GM12878 (cell line): Measurements from ENCODE around the gene GNAI2. TPM values are rescaled to one million over a fixed set of nuclear protein-coding genes. Genes with fewer than 3 reads are reported as not detected.

ENCODE experiments used
- BRCA1 ChIP-seq: IDR thresholded peaks from 2 replicates; pipeline ENCODE4 v1.6.1; 2011; ENCODE audit warnings: low read depth, low read length, improper control_type of control experiment
- CBX5 ChIP-seq: sonication (generic); IDR thresholded peaks from 2 replicates; pipeline ENCODE4 v1.6.1; 2016; ENCODE audit warnings: low read depth, moderate library complexity, mild to moderate bottlenecking, inconsistent platforms
- CREM ChIP-seq: IDR thresholded peaks from 2 replicates; pipeline ENCODE4 v1.6.1; 2014; ENCODE audit warnings: antibody characterized with exemption, low read depth
- ESRRA ChIP-seq: IDR thresholded peaks from 2 replicates; pipeline ENCODE4 v1.6.1; 2012; ENCODE audit warnings: mild to moderate bottlenecking, low read length, improper control_type of control experiment
- FOXK2 ChIP-seq: fragments of 450-650 bp; IDR thresholded peaks from 2 replicates; pipeline ENCODE4 v1.6.1; 2017; ENCODE audit warnings: mild to moderate bottlenecking, moderate library complexity
- MEF2A ChIP-seq: IDR thresholded peaks from 2 replicates; pipeline ENCODE4 v1.6.1; 2011; ENCODE audit warnings: low read depth, mild to moderate bottlenecking, low read length, moderate library complexity; ENCODE audit not compliant: insufficient read depth
- MTA3 ChIP-seq: IDR thresholded peaks from 2 replicates; pipeline ENCODE4 v1.6.1; 2012; ENCODE audit warnings: low read length, inconsistent platforms, borderline replicate concordance
- MYB ChIP-seq: fragments of 150-350 bp; IDR thresholded peaks from 2 replicates; pipeline ENCODE4 v1.6.1; 2014; ENCODE audit warnings: mild to moderate bottlenecking, low read depth, low read length, borderline replicate concordance
- TCF12 ChIP-seq: IDR thresholded peaks from 2 replicates; pipeline ENCODE4 v1.6.1; 2011; ENCODE audit warnings: low read depth, mild to moderate bottlenecking, low read length
- TCF3 ChIP-seq: IDR thresholded peaks from 2 replicates; pipeline ENCODE4 v1.6.1; 2012; ENCODE audit warnings: low read depth, mild to moderate bottlenecking, low read length, borderline replicate concordance; ENCODE audit not compliant: insufficient read depth
- ZBTB11 ChIP-seq: fragments of 450-650 bp; formaldehyde crosslinking; IDR thresholded peaks from 2 replicates; pipeline ENCODE4 v1.5.0; 2022; ENCODE audit warnings: mild to moderate bottlenecking, missing genetic modification characterization
- ZBTB33 ChIP-seq: fragments of 450-650 bp; IDR thresholded peaks from 2 replicates; pipeline ENCODE4 v1.6.1; 2017; ENCODE audit warnings: mild to moderate bottlenecking
- polyA plus RNA-seq, 11 experiments: library from polyadenylated mRNA; depleted of rRNA in 4 of 11; unstranded in 6 of 11; stranded (reverse) in 5 of 11; fragments of >200 nt; fragmentation: Nextera tagmentation in 4 of 11; fragmentation: Illumina TruSeq in 1 of 11; extraction: Ambion mirVana in 4 of 11; extraction: Trizol in 1 of 11; gene quantifications; 1 replicate in 1 of 11; 2 replicates in 10 of 11; pipeline versions ENCODE4 v1.2.1 to v1.2.3, GENCODE V29; 2011 to 2016; ENCODE audit warnings: inconsistent platforms in 2 of 11, missing spikeins in 2 of 11, low read depth in 1 of 11
- total RNA-seq, 4 experiments: library from RNA; depleted of rRNA in 3 of 4; stranded (reverse); fragments of >200 nt in 3 of 4; fragmentation: Illumina TruSeq in 1 of 4; extraction: Trizol in 1 of 4; gene quantifications; 2 replicates each; pipeline versions ENCODE4 v1.2.1 to v1.2.3, GENCODE V29; 2013 to 2021
- TF ChIP-seq, protein P1 (sequence below): IDR thresholded peaks from 2 replicates; pipeline ENCODE4 v1.6.1; 2012; ENCODE audit warnings: mild to moderate bottlenecking, low read depth, low read length
- TF ChIP-seq, protein P2 (sequence below): IDR thresholded peaks from 2 replicates; pipeline ENCODE4 v1.6.1; 2012; ENCODE audit warnings: improper control_type of control experiment, low read depth, low read length; ENCODE audit not compliant: insufficient replicate concordance

Gene GNAI2
- total and polyA plus RNA-seq, 10 of the 15 experiments (the other 5 are each of a cell fraction or from before 2014, with no cell fraction given) = 5.0 to 346 (median 237) TPM

- TF ChIP-seq CBX5 = no peak
- no peak for TF ChIP-seq FOXK2
- no peak for TF ChIP-seq ZBTB33
- TF ChIP-seq, protein P1, sequence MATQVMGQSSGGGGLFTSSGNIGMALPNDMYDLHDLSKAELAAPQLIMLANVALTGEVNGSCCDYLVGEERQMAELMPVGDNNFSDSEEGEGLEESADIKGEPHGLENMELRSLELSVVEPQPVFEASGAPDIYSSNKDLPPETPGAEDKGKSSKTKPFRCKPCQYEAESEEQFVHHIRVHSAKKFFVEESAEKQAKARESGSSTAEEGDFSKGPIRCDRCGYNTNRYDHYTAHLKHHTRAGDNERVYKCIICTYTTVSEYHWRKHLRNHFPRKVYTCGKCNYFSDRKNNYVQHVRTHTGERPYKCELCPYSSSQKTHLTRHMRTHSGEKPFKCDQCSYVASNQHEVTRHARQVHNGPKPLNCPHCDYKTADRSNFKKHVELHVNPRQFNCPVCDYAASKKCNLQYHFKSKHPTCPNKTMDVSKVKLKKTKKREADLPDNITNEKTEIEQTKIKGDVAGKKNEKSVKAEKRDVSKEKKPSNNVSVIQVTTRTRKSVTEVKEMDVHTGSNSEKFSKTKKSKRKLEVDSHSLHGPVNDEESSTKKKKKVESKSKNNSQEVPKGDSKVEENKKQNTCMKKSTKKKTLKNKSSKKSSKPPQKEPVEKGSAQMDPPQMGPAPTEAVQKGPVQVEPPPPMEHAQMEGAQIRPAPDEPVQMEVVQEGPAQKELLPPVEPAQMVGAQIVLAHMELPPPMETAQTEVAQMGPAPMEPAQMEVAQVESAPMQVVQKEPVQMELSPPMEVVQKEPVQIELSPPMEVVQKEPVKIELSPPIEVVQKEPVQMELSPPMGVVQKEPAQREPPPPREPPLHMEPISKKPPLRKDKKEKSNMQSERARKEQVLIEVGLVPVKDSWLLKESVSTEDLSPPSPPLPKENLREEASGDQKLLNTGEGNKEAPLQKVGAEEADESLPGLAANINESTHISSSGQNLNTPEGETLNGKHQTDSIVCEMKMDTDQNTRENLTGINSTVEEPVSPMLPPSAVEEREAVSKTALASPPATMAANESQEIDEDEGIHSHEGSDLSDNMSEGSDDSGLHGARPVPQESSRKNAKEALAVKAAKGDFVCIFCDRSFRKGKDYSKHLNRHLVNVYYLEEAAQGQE = no peak
- 0 out of 2 replicates have a peak, but pooled peaks have one; percentile 21 for TF ChIP-seq BRCA1
- 0 out of 2 replicates have a peak, but pooled peaks have one; percentile 6 for TF ChIP-seq TCF3
- no peak for TF ChIP-seq MEF2A
- TF ChIP-seq MTA3 = no peak
- TF ChIP-seq, protein P2, sequence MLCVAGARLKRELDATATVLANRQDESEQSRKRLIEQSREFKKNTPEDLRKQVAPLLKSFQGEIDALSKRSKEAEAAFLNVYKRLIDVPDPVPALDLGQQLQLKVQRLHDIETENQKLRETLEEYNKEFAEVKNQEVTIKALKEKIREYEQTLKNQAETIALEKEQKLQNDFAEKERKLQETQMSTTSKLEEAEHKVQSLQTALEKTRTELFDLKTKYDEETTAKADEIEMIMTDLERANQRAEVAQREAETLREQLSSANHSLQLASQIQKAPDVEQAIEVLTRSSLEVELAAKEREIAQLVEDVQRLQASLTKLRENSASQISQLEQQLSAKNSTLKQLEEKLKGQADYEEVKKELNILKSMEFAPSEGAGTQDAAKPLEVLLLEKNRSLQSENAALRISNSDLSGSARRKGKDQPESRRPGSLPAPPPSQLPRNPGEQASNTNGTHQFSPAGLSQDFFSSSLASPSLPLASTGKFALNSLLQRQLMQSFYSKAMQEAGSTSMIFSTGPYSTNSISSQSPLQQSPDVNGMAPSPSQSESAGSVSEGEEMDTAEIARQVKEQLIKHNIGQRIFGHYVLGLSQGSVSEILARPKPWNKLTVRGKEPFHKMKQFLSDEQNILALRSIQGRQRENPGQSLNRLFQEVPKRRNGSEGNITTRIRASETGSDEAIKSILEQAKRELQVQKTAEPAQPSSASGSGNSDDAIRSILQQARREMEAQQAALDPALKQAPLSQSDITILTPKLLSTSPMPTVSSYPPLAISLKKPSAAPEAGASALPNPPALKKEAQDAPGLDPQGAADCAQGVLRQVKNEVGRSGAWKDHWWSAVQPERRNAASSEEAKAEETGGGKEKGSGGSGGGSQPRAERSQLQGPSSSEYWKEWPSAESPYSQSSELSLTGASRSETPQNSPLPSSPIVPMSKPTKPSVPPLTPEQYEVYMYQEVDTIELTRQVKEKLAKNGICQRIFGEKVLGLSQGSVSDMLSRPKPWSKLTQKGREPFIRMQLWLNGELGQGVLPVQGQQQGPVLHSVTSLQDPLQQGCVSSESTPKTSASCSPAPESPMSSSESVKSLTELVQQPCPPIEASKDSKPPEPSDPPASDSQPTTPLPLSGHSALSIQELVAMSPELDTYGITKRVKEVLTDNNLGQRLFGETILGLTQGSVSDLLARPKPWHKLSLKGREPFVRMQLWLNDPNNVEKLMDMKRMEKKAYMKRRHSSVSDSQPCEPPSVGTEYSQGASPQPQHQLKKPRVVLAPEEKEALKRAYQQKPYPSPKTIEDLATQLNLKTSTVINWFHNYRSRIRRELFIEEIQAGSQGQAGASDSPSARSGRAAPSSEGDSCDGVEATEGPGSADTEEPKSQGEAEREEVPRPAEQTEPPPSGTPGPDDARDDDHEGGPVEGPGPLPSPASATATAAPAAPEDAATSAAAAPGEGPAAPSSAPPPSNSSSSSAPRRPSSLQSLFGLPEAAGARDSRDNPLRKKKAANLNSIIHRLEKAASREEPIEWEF = no peak
- peak; percentile 78; the same call in 1 of the 2 replicates for TF ChIP-seq ESRRA
- peak; percentile 100 for TF ChIP-seq CREM
- no peak for TF ChIP-seq TCF12
- TF ChIP-seq MYB = peak; percentile 34; the same call in 1 of the 2 replicates
- no peak for TF ChIP-seq ZBTB11 (CRISPR knock-in tag)
Measured at GRCh38 chr3:50292159-50293078, 56.4 kb downstream of the GNAI2 start, which contains the start of gene IFRD2 (continued).
